Glomerular endothelial cell (primary cell): ENCODE data around the gene PIGQ. TPM values are rescaled to one million over a fixed set of nuclear protein-coding genes. Genes with fewer than 3 reads are reported as not detected.

Experiments
- DNase-seq: peaks from one replicate; pipeline ENCODE4 v3.0.0-alpha.2; 2011; ENCODE audit warnings: low read depth, low spot score; ENCODE audit errors: extremely low read depth
- total RNA-seq: library from RNA; depleted of rRNA; stranded (reverse); fragments of >200 nt; gene quantifications from 2 replicates; pipeline ENCODE4 v1.2.3, GENCODE V29; 2015

The PIGQ gene
- total RNA-seq, 1 donor from 2014 or later = 69.5 TPM

GRCh38 chr16:533391-534123 lies 36.2 kb upstream of the PIGQ start:
- no peak for DNase-seq

GRCh38 chr16:534135-534534 lies 35.6 kb upstream of the PIGQ start:
- DNase-seq = no peak

GRCh38 chr16:534856-535445 lies 34.8 kb upstream of the PIGQ start:
- DNase-seq = no peak

GRCh38 chr16:535446-536405 lies 34.0 kb upstream of the PIGQ start:
- no peak for DNase-seq

- no peak for DNase-seq
Measured at GRCh38 chr16:536746-537145, 33.0 kb upstream of the PIGQ start.

GRCh38 chr16:537415-538335 lies 32.1 kb upstream of the PIGQ start:
- DNase-seq = no peak

- DNase-seq = no peak
Measured at GRCh38 chr16:539901-540530, 29.8 kb upstream of the PIGQ start.

GRCh38 chr16:540645-541340 lies 29.0 kb upstream of the PIGQ start:
- no peak for DNase-seq

GRCh38 chr16:543301-544164 lies 26.2 kb upstream of the PIGQ start:
- no peak for DNase-seq

GRCh38 chr16:544517-544916 lies 25.3 kb upstream of the PIGQ start:
- no peak for DNase-seq

- DNase-seq = no peak
Measured at GRCh38 chr16:546909-547770, 22.6 kb upstream of the PIGQ start.

GRCh38 chr16:548586-548985 lies 21.2 kb upstream of the PIGQ start:
- no peak for DNase-seq

GRCh38 chr16:549544-550263 lies 20.1 kb upstream of the PIGQ start:
- DNase-seq = no peak

GRCh38 chr16:551210-551609 lies 18.6 kb upstream of the PIGQ start:
- no peak for DNase-seq

GRCh38 chr16:552171-552570 lies 17.6 kb upstream of the PIGQ start:
- no peak for DNase-seq

GRCh38 chr16:553601-554296 lies 16.0 kb upstream of the PIGQ start:
- DNase-seq = no peak
